HepG2 (cell line): Measurements from ENCODE around the gene PBX4. TPM values are rescaled to one million over a fixed set of nuclear protein-coding genes. Genes with fewer than 3 reads are reported as not detected.

Experiments
- ELF3 ChIP-seq: IDR thresholded peaks from 2 replicates; pipeline ENCODE4 v1.6.1; 2016; ENCODE audit warnings: missing genetic modification reagents, missing compliant biosample characterization
- FOXK1 ChIP-seq: sonication (generic); formaldehyde crosslinking; IDR thresholded peaks from 2 replicates; pipeline ENCODE4 v1.4.0; 2020; ENCODE audit warnings: low read depth, missing genetic modification reagents, borderline replicate concordance
- GZF1 ChIP-seq: sonication (generic); formaldehyde crosslinking; IDR thresholded peaks from 2 replicates; pipeline ENCODE4 v1.5.1; 2020; ENCODE audit warnings: mild to moderate bottlenecking, missing genetic modification reagents
- HDAC6 ChIP-seq: fragments of 200-600 bp; sonication (generic); IDR thresholded peaks from 2 replicates; pipeline ENCODE4 v1.7.0; 2017; ENCODE audit warnings: mild to moderate bottlenecking, antibody characterized with exemption, low read length, low read depth
- HNRNPH1 ChIP-seq: fragments of 200-400 bp; formaldehyde crosslinking; optimal IDR thresholded peaks from 2 replicates; pipeline ENCODE3; 2017; ENCODE audit warnings: mild to moderate bottlenecking, low read depth, low read length
- HOXA3 ChIP-seq: sonication (generic); formaldehyde crosslinking; IDR thresholded peaks from 2 replicates; pipeline ENCODE4 v1.5.0; 2020; ENCODE audit warnings: missing genetic modification reagents
- NKX3-1 ChIP-seq: sonication (generic); formaldehyde crosslinking; IDR thresholded peaks from 2 replicates; pipeline ENCODE4 v1.5.0; 2020; ENCODE audit warnings: missing genetic modification reagents
- RFX3 ChIP-seq: IDR thresholded peaks from 2 replicates; pipeline ENCODE4 v1.6.1; 2016; ENCODE audit warnings: missing biosample characterization, missing genetic modification reagents
- RFXAP ChIP-seq: sonication (generic); formaldehyde crosslinking; IDR thresholded peaks from 2 replicates; pipeline ENCODE4 v1.4.0; 2020; ENCODE audit warnings: missing genetic modification reagents, borderline replicate concordance
- SALL1 ChIP-seq: sonication (generic); formaldehyde crosslinking; IDR thresholded peaks from 2 replicates; pipeline ENCODE4 v1.8.0; 2022; ENCODE audit warnings: mild to moderate bottlenecking, missing genetic modification reagents
- SNAI1 ChIP-seq: sonication (generic); formaldehyde crosslinking; IDR thresholded peaks from 2 replicates; pipeline ENCODE4 v1.5.0; 2020; ENCODE audit warnings: mild to moderate bottlenecking, missing genetic modification reagents, borderline replicate concordance
- SP1 ChIP-seq, 2 experiments: fragments of 450-650 bp in 1 of 2; sonication (generic) in 1 of 2; formaldehyde crosslinking in 1 of 2; IDR thresholded peaks; 2 replicates each; pipeline versions ENCODE4 v1.4.0 to v1.6.1; 2016 to 2020; ENCODE audit warnings: missing genetic modification reagents in 1 of 2
- THAP11 ChIP-seq: IDR thresholded peaks from 2 replicates; pipeline ENCODE4 v1.6.1; 2016; ENCODE audit warnings: missing biosample characterization, missing genetic modification reagents
- ZBTB14 ChIP-seq: sonication (generic); formaldehyde crosslinking; IDR thresholded peaks from 2 replicates; pipeline ENCODE4 v1.4.0; 2020; ENCODE audit warnings: missing genetic modification reagents
- ZBTB39 ChIP-seq: sonication (generic); formaldehyde crosslinking; IDR thresholded peaks from 2 replicates; pipeline ENCODE4 v1.5.0; 2020; ENCODE audit warnings: missing genetic modification reagents
- ZGPAT ChIP-seq: IDR thresholded peaks from 2 replicates; pipeline ENCODE4 v1.6.1; 2016; ENCODE audit warnings: mild to moderate bottlenecking
- ZNF24 ChIP-seq: fragments of 450-650 bp; IDR thresholded peaks from 2 replicates; pipeline ENCODE4 v1.6.1; 2017; ENCODE audit warnings: antibody characterized with exemption, mild to moderate bottlenecking
- ZNF264 ChIP-seq: sonication (generic); formaldehyde crosslinking; IDR thresholded peaks from 2 replicates; pipeline ENCODE4 v1.4.0; 2020; ENCODE audit warnings: missing genetic modification reagents
- ZNF570 ChIP-seq: sonication (generic); formaldehyde crosslinking; IDR thresholded peaks from 2 replicates; pipeline ENCODE4 v1.4.0; 2020; ENCODE audit warnings: mild to moderate bottlenecking, missing genetic modification reagents, borderline replicate concordance
- ZNF737 ChIP-seq: sonication (generic); formaldehyde crosslinking; IDR thresholded peaks from 2 replicates; pipeline ENCODE4 v1.5.0; 2020; ENCODE audit warnings: missing genetic modification reagents, mild to moderate bottlenecking, borderline replicate concordance
- ZZZ3 ChIP-seq: sonication (generic); formaldehyde crosslinking; IDR thresholded peaks from 2 replicates; pipeline ENCODE4 v1.4.0; 2020; ENCODE audit warnings: missing genetic modification reagents, mild to moderate bottlenecking, borderline replicate concordance
- polyA plus RNA-seq, 8 experiments: library from polyadenylated mRNA; depleted of rRNA in 3 of 8; stranded (reverse) in 7 of 8; unstranded in 1 of 8; fragments of >200 nt; fragmentation: Illumina TruSeq in 4 of 8; extraction: Trizol in 4 of 8; gene quantifications; 2 replicates each; pipeline versions ENCODE4 v1.2.1 to v1.2.3, GENCODE V29; 2011 to 2016; ENCODE audit warnings: low read depth in 4 of 8, missing spikeins in 1 of 8, mixed read lengths in 1 of 8; ENCODE audit not compliant: insufficient read depth in 1 of 8
- total RNA-seq, 5 experiments: library from RNA; depleted of rRNA; stranded (reverse); fragments of >200 nt; fragmentation: Illumina TruSeq; extraction: Trizol; gene quantifications; 2 replicates each; pipeline ENCODE4 v1.2.3, GENCODE V29; 2016; ENCODE audit warnings: low read depth in 1 of 5

Gene PBX4
- total and polyA plus RNA-seq, 2 of the 13 experiments (the other 11 are each of a cell fraction or from before 2014, with no cell fraction given): not detected

- TF ChIP-seq SP1 (IDR thresholded peaks at IDR 0.05): no peak
- TF ChIP-seq SP1 (CRISPR knock-in tag; IDR thresholded peaks at IDR 0.05): peak; percentile 19; the same call in 1 of the 2 replicates
- TF ChIP-seq ZGPAT (CRISPR knock-in tag): peak; percentile 49
- no peak for TF ChIP-seq ZNF570 (CRISPR knock-in tag)
- TF ChIP-seq ELF3: peak; percentile 58; the same call in 1 of the 2 replicates
- 0 out of 2 replicates have a peak, but pooled peaks have one; percentile 57 for TF ChIP-seq ZZZ3 (CRISPR knock-in tag)
- no peak; the same call in none of the 2 replicates for TF ChIP-seq NKX3-1 (CRISPR knock-in tag)
- TF ChIP-seq ZNF264 (CRISPR knock-in tag): no peak
- TF ChIP-seq ZNF737 (CRISPR knock-in tag): no peak
- peak; percentile 16; the same call in 1 of the 2 replicates for TF ChIP-seq FOXK1 (CRISPR knock-in tag)
- TF ChIP-seq THAP11 (CRISPR knock-in tag): peak; percentile 92
- TF ChIP-seq HDAC6: no peak
- no peak; the same call in 1 of the 2 replicates for TF ChIP-seq RFX3 (CRISPR knock-in tag)
- no peak for TF ChIP-seq HNRNPH1
- TF ChIP-seq RFXAP (CRISPR knock-in tag): no peak
- peak; percentile 93 for TF ChIP-seq ZBTB14 (CRISPR knock-in tag)
- TF ChIP-seq SALL1 (CRISPR knock-in tag): peak; percentile 37; the same call in 1 of the 2 replicates
- no peak for TF ChIP-seq ZBTB39 (CRISPR knock-in tag)
- no peak for TF ChIP-seq GZF1
- TF ChIP-seq HOXA3 (CRISPR knock-in tag): peak; percentile 98
- TF ChIP-seq ZNF24: no peak
- no peak for TF ChIP-seq SNAI1 (CRISPR knock-in tag)
Measured at GRCh38 chr19:19663256-19664120, 45.0 kb upstream of the PBX4 start, which contains the start of gene ATP13A1 (continued).
